Neural cell (in vitro differentiated cells): ENCODE measurements around the gene ZNF587. TPM values are rescaled to one million over a fixed set of nuclear protein-coding genes. Genes with fewer than 3 reads are reported as not detected.
"Not testable (repeated sequence)": the region's sequence is repeated elsewhere in the genome, so short reads cannot be mapped to it uniquely, and the experiment has no call there.

ENCODE experiments used
- H2AFZ ChIP-seq: fragments of 200-600, 300-800 bp; sonication (generic), shearing (Covaris generic); 2 replicates; pipeline ENCODE4 v1.6.0; 2014; ENCODE audit warnings: low read depth, mild to moderate bottlenecking, antibody characterized with exemption, low read length, moderate library complexity
- H3F3A ChIP-seq: fragments of 200-600 bp; shearing (Covaris generic); 2 replicates; pipeline ENCODE4 v1.6.1; 2016; ENCODE audit warnings: mild to moderate bottlenecking, moderate library complexity, mixed read lengths, antibody characterized with exemption, low read length; ENCODE audit not compliant: insufficient read depth, poor library complexity, severe bottlenecking
- H3K27ac ChIP-seq: fragments of 200-600, 300-800 bp; sonication (generic), shearing (Covaris generic); 2 replicates; pipeline ENCODE4 v1.5.1; 2014; ENCODE audit warnings: mild to moderate bottlenecking, low read length, moderate library complexity
- H3K27me3 ChIP-seq: fragments of 300-800, 200-600 bp; sonication (generic), shearing (Covaris generic); 2 replicates; pipeline ENCODE4 v1.6.0; 2014; ENCODE audit warnings: mild to moderate bottlenecking, low read depth, low read length, moderate library complexity; ENCODE audit not compliant: insufficient read depth
- H3K36me3 ChIP-seq: fragments of 300-800, 200-600 bp; sonication (generic), shearing (Covaris generic); 2 replicates; pipeline ENCODE4 v1.5.1; 2014; ENCODE audit warnings: mild to moderate bottlenecking, antibody characterized with exemption, low read length, moderate library complexity; ENCODE audit not compliant: insufficient read depth
- H3K4me2 ChIP-seq: fragments of 300-800, 200-600 bp; sonication (generic), shearing (Covaris generic); 2 replicates; pipeline ENCODE4 v1.6.0; 2014; ENCODE audit warnings: mild to moderate bottlenecking, low read length
- H3K4me3 ChIP-seq: fragments of 300-800, 200-600 bp; sonication (generic), shearing (Covaris generic); 2 replicates; pipeline ENCODE4 v1.5.1; 2014; ENCODE audit warnings: mild to moderate bottlenecking, low read length, moderate library complexity
- H3K79me2 ChIP-seq: fragments of 200-600 bp; shearing (Covaris generic); replicated peaks from 2 replicates; pipeline ENCODE4 v1.6.0; 2014; ENCODE audit warnings: mild to moderate bottlenecking, low read length, moderate library complexity; ENCODE audit not compliant: insufficient read depth
- H3K9ac ChIP-seq: fragments of 300-800, 200-600 bp; sonication (generic), shearing (Covaris generic); 2 replicates; pipeline ENCODE4 v1.6.1; 2016; ENCODE audit warnings: mild to moderate bottlenecking, low read length, mixed read lengths
- H3K9me2 ChIP-seq: fragments of 200-600 bp; shearing (Covaris generic); 2 replicates; pipeline ENCODE4 v1.6.1; 2016; ENCODE audit warnings: mild to moderate bottlenecking, low read length, mixed read lengths; ENCODE audit not compliant: insufficient read depth
- H3K9me3 ChIP-seq: fragments of 200-600, 300-800 bp; sonication (generic), shearing (Covaris generic); 2 replicates; pipeline ENCODE4 v1.6.1; 2016; ENCODE audit warnings: mild to moderate bottlenecking, mixed run types, low read length, moderate library complexity, mixed read lengths
- H4K20me1 ChIP-seq: fragments of 200-600 bp; shearing (Covaris generic); 2 replicates; pipeline ENCODE4 v1.6.1; 2016; ENCODE audit warnings: mild to moderate bottlenecking, mixed run types; ENCODE audit not compliant: insufficient read depth
- EP300 ChIP-seq: fragments of 450-650 bp; conservative IDR thresholded peaks from 2 replicates; pipeline ENCODE4 v1.6.1; 2014; ENCODE audit warnings: antibody characterized with exemption, mild to moderate bottlenecking, moderate library complexity; ENCODE audit not compliant: poor library complexity, severe bottlenecking
- EZH2 ChIP-seq: fragments of 200-600, 300-800 bp; shearing (Covaris generic), sonication (generic); IDR thresholded peaks from 2 replicates; pipeline ENCODE4 v1.6.1; 2014; ENCODE audit warnings: antibody characterized with exemption, low read length, borderline replicate concordance, mild to moderate bottlenecking; ENCODE audit not compliant: insufficient read depth, poor library complexity, severe bottlenecking
- MXI1 ChIP-seq: fragments of 450-650 bp; conservative IDR thresholded peaks from 2 replicates; pipeline ENCODE4 v1.6.1; 2014; ENCODE audit warnings: antibody characterized with exemption, mild to moderate bottlenecking; ENCODE audit not compliant: poor library complexity, severe bottlenecking
- POLR2AphosphoS5 ChIP-seq: IDR thresholded peaks from 2 replicates; pipeline ENCODE4 v1.6.1; 2012
- RAD21 ChIP-seq: fragments of 450-650 bp; conservative IDR thresholded peaks from 2 replicates; pipeline ENCODE4 v1.6.1; 2014; ENCODE audit warnings: antibody characterized with exemption, mild to moderate bottlenecking, moderate library complexity
- SMC3 ChIP-seq: fragments of 450-650 bp; conservative IDR thresholded peaks from 2 replicates; pipeline ENCODE4 v1.6.1; 2014; ENCODE audit warnings: antibody characterized with exemption, mild to moderate bottlenecking, moderate library complexity; ENCODE audit not compliant: poor library complexity
- TAF1 ChIP-seq: IDR thresholded peaks from 2 replicates; pipeline ENCODE4 v1.6.1; 2012; ENCODE audit warnings: low read depth
- polyA plus RNA-seq: library from polyadenylated mRNA; depleted of rRNA; stranded (reverse); fragments of >200 nt; gene quantifications from 2 replicates; pipeline ENCODE4 v1.2.3, GENCODE V29; 2014
- TF ChIP-seq, protein P1 (sequence below): fragments of 450-650 bp; IDR thresholded peaks from 2 replicates; pipeline ENCODE4 v1.5.1; 2014; ENCODE audit warnings: antibody characterized with exemption, mild to moderate bottlenecking, moderate library complexity; ENCODE audit not compliant: poor library complexity, severe bottlenecking
- TF ChIP-seq, protein P2 (sequence below): IDR thresholded peaks from 2 replicates; pipeline ENCODE4 v1.6.1; 2012; ENCODE audit warnings: borderline replicate concordance

Gene ZNF587
- polyA plus RNA-seq, 1 donor from 2014 or later, result 16.8 TPM

DNA sequence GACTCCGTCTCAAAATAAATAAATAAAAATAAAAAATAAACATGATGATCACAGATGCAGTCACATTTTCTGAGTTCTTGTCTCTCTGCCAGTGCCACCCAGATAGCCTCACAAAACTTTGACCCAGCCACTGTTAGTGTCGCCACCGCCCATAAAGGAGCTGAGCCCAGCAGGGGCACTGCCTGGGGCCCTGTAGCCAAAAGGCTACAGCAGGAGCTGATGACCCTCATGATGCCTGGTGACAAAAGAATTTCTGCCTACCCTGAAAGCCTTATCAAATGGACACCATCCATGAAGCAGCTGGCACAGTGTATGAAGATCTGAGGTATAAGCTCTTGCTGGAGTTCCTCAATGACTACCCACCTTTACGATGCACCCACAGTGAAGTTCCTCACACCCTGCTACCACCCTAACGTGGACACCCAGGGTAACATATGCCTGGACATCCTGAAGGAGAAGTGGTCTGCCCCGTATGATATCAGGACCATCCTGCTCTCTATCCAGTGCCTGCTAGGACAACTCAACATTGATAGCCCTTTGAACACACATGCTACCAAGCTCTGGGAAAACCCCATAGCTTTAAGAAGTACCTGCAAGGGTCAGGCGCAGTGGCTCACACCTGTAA, 18.3 kb downstream of the ZNF587 start:
- Histone ChIP-seq H3K4me3 (no peak overlapping the region), H3K9me2 (no peaks in the 10 kb centered on the region), H3F3A (no peaks in the 10 kb centered on the region), H3K4me2 (no peak overlapping the region), H4K20me1 (no peaks in the 10 kb centered on the region), H3K27ac (no peak overlapping the region), H3K36me3 (peaks cover 12% of the 10 kb centered on the region), H3K79me2 (no peaks in the 10 kb centered on the region), H2AFZ (no peak overlapping the region), H3K27me3 (no peaks in the 10 kb centered on the region), H3K9me3 (no peaks in the 10 kb centered on the region), H3K9ac (no peak overlapping the region)
- TF ChIP-seq RAD21 (no peak), EZH2 (no peak), POLR2AphosphoS5 (peak; percentile 20)
- TF ChIP-seq, protein P1, sequence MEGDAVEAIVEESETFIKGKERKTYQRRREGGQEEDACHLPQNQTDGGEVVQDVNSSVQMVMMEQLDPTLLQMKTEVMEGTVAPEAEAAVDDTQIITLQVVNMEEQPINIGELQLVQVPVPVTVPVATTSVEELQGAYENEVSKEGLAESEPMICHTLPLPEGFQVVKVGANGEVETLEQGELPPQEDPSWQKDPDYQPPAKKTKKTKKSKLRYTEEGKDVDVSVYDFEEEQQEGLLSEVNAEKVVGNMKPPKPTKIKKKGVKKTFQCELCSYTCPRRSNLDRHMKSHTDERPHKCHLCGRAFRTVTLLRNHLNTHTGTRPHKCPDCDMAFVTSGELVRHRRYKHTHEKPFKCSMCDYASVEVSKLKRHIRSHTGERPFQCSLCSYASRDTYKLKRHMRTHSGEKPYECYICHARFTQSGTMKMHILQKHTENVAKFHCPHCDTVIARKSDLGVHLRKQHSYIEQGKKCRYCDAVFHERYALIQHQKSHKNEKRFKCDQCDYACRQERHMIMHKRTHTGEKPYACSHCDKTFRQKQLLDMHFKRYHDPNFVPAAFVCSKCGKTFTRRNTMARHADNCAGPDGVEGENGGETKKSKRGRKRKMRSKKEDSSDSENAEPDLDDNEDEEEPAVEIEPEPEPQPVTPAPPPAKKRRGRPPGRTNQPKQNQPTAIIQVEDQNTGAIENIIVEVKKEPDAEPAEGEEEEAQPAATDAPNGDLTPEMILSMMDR, result no peak

GRCh38 chr19:57869655-57870054, 20.0 kb downstream of the ZNF587 start:
- not testable (repeated sequence) for H3K9me3 ChIP-seq, H3K4me2 ChIP-seq, H4K20me1 ChIP-seq, H2AFZ ChIP-seq, H3K9ac ChIP-seq, H3K9me2 ChIP-seq, H3F3A ChIP-seq, H3K27ac ChIP-seq, H3K79me2 ChIP-seq, H3K27me3 ChIP-seq, H3K4me3 ChIP-seq
- peaks cover 19% of the 10 kb centered on the region for H3K36me3 ChIP-seq

- no peaks in the 10 kb centered on the region for H3K79me2 ChIP-seq
- H3K27ac ChIP-seq, result no peak overlapping the region
- no peaks in the 10 kb centered on the region for H4K20me1 ChIP-seq
- H3K27me3 ChIP-seq, result no peaks in the 10 kb centered on the region
- no peaks in the 10 kb centered on the region for H3K9me3 ChIP-seq
- peaks cover 19% of the 10 kb centered on the region for H3K36me3 ChIP-seq
- no peak overlapping the region for H3K4me2 ChIP-seq
- no peaks in the 10 kb centered on the region for H3K9me2 ChIP-seq
- TF ChIP-seq TAF1, result no peak
- TF ChIP-seq RAD21, result no peak
- TF ChIP-seq MXI1, result no peak
- no peak for TF ChIP-seq POLR2AphosphoS5
- TF ChIP-seq EZH2, result no peak
- TF ChIP-seq, protein P2, sequence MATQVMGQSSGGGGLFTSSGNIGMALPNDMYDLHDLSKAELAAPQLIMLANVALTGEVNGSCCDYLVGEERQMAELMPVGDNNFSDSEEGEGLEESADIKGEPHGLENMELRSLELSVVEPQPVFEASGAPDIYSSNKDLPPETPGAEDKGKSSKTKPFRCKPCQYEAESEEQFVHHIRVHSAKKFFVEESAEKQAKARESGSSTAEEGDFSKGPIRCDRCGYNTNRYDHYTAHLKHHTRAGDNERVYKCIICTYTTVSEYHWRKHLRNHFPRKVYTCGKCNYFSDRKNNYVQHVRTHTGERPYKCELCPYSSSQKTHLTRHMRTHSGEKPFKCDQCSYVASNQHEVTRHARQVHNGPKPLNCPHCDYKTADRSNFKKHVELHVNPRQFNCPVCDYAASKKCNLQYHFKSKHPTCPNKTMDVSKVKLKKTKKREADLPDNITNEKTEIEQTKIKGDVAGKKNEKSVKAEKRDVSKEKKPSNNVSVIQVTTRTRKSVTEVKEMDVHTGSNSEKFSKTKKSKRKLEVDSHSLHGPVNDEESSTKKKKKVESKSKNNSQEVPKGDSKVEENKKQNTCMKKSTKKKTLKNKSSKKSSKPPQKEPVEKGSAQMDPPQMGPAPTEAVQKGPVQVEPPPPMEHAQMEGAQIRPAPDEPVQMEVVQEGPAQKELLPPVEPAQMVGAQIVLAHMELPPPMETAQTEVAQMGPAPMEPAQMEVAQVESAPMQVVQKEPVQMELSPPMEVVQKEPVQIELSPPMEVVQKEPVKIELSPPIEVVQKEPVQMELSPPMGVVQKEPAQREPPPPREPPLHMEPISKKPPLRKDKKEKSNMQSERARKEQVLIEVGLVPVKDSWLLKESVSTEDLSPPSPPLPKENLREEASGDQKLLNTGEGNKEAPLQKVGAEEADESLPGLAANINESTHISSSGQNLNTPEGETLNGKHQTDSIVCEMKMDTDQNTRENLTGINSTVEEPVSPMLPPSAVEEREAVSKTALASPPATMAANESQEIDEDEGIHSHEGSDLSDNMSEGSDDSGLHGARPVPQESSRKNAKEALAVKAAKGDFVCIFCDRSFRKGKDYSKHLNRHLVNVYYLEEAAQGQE, result no peak
- TF ChIP-seq EP300, result no peak
- TF ChIP-seq, protein P1, result no peak
- TF ChIP-seq SMC3, result no peak
- no peaks in the 10 kb centered on the region for H3F3A ChIP-seq
- no peak overlapping the region for H2AFZ ChIP-seq
- H3K9ac ChIP-seq, result no peak overlapping the region
- H3K4me3 ChIP-seq, result no peak overlapping the region
These were observed 20.6 kb downstream of the ZNF587 start for GRCh38 chr19:57870225-57870624.
